HepG2 (cell line): Measurements from ENCODE around the gene STAMBPL1. TPM values are rescaled to one million over a fixed set of nuclear protein-coding genes. Genes with fewer than 3 reads are reported as not detected.

ENCODE experiments used
- ATAC-seq: fragments of 200-7000 bp; cut with Tn5 transposase; 3 replicates; pipeline ENCODE4 v1.9.1; 2020; ENCODE audit warnings: mild to moderate bottlenecking, moderate library complexity
- BruUV-seq: library from RNA; stranded (reverse); fragments of 400-500 nt; replicated peaks from 2 replicates; lab custom pipeline; 2021; lab: Mats Ljungman, UMichigan
- CTCF ChIA-PET: fragments of 300-600 bp; formaldehyde crosslinking; extraction: SDS; loops from one replicate; lab custom pipeline; 2021; ENCODE audit warnings: low total read pairs, inconsistent platforms, low intra/inter-chr PET ratio; lab: Yijun Ruan, JAX
- POLR2A ChIA-PET: fragments of 350-600 bp; sonication (Branson Sonifier 250); formaldehyde crosslinking; loops from one replicate; lab custom pipeline; 2020; ENCODE audit warnings: antibody characterized with exemption, inconsistent platforms; lab: Yijun Ruan, JAX
- DNase-seq: peaks from one replicate; pipeline ENCODE4 v3.0.0-alpha.2; 2015; ENCODE audit warnings: low spot score
- FAIRE-seq: peaks from 3 replicates; lab custom pipeline; 2011; peaks lifted over from hg19 to GRCh38; lab: Jason Lieb, UNC
- H2AFZ ChIP-seq: one replicate; pipeline ENCODE4 v1.6.1; 2011; ENCODE audit warnings: low read length, inconsistent platforms
- H3K27ac ChIP-seq: fragments of 300-600 bp; 3 replicates; pipeline ENCODE4 v1.8.0; 2011; ENCODE audit warnings: mixed run types, mild to moderate bottlenecking, mixed read lengths, low read length, inconsistent platforms; ENCODE audit not compliant: insufficient read depth; ENCODE audit errors: extremely low read length
- H3K27me3 ChIP-seq, 2 experiments: fragments of 200-600 bp in 1 of 2; 2 replicates in 1 of 2; 3 replicates in 1 of 2; pipeline versions ENCODE4 v1.6.0 to v1.8.0; 2011; ENCODE audit warnings: low read length in 2 of 2, mild to moderate bottlenecking in 2 of 2, moderate library complexity in 2 of 2, inconsistent platforms in 1 of 2; ENCODE audit not compliant: insufficient read depth in 2 of 2, control insufficient read depth in 1 of 2
- H3K36me3 ChIP-seq, 2 experiments: fragments of 200-600 bp in 1 of 2; replicated peaks in 1 of 2; 2 replicates in 1 of 2; 3 replicates in 1 of 2; pipeline versions ENCODE4 v1.5.1 to v1.8.0; 2011; ENCODE audit warnings: low read length in 2 of 2, inconsistent platforms in 1 of 2; ENCODE audit not compliant: insufficient read depth in 2 of 2, control insufficient read depth in 1 of 2
- H3K4me1 ChIP-seq: 2 replicates; pipeline ENCODE4 v1.5.1; 2012; ENCODE audit warnings: low read length, inconsistent platforms; ENCODE audit not compliant: insufficient read depth
- H3K4me2 ChIP-seq: 2 replicates; pipeline ENCODE4 v1.6.0; 2011; ENCODE audit warnings: low read depth, low read length, inconsistent platforms
- H3K4me3 ChIP-seq, 3 experiments: fragments of 200-600 bp in 1 of 3; sonication (generic), shearing (Covaris generic) in 1 of 3; replicated peaks in 1 of 3; 2 replicates each; pipeline ENCODE4 v1.5.1; 2011 to 2016; ENCODE audit warnings: low read length in 3 of 3, inconsistent platforms in 2 of 3, low read depth in 2 of 3, mild to moderate bottlenecking in 2 of 3, control low read depth in 1 of 3, mixed read lengths in 1 of 3; ENCODE audit not compliant: insufficient read depth in 1 of 3
- H3K79me2 ChIP-seq: one replicate; pipeline ENCODE4 v1.6.1; 2011; ENCODE audit warnings: low read length, inconsistent platforms; ENCODE audit not compliant: insufficient read depth
- H3K9ac ChIP-seq: 2 replicates; pipeline ENCODE4 v1.6.0; 2011; ENCODE audit warnings: mild to moderate bottlenecking, low read depth, low read length, inconsistent platforms; ENCODE audit not compliant: insufficient read depth
- H3K9me3 ChIP-seq: 2 replicates; pipeline ENCODE4 v1.5.1; 2012; ENCODE audit warnings: mild to moderate bottlenecking, low read length
- H4K20me1 ChIP-seq: 2 replicates; pipeline ENCODE4 v1.6.0; 2011; ENCODE audit warnings: inconsistent platforms, mild to moderate bottlenecking, low read length, moderate library complexity; ENCODE audit not compliant: insufficient read depth
- KDM5B ChIP-seq: sonication (generic); formaldehyde crosslinking; IDR thresholded peaks from 2 replicates; pipeline ENCODE4 v1.4.0; 2020; ENCODE audit warnings: missing genetic modification reagents, mild to moderate bottlenecking, borderline replicate concordance
- MED8 ChIP-seq: sonication (generic); formaldehyde crosslinking; IDR thresholded peaks from 2 replicates; pipeline ENCODE4 v1.8.1; 2023; ENCODE audit warnings: mild to moderate bottlenecking, missing genetic modification reagents; ENCODE audit not compliant: insufficient replicate concordance
- NBN ChIP-seq: fragments of 450-650 bp; conservative IDR thresholded peaks from 2 replicates; pipeline ENCODE4 v1.6.1; 2017
- NCOA2 ChIP-seq: sonication (generic); formaldehyde crosslinking; IDR thresholded peaks from 2 replicates; pipeline ENCODE4 v1.8.0; 2022; ENCODE audit warnings: inconsistent platforms
- NPAS2 ChIP-seq: sonication (generic); formaldehyde crosslinking; IDR thresholded peaks from 2 replicates; pipeline ENCODE4 v1.8.0; 2022; ENCODE audit warnings: mild to moderate bottlenecking, missing genetic modification reagents, borderline replicate concordance
- NR2F2 ChIP-seq: IDR thresholded peaks from 2 replicates; pipeline ENCODE4 v1.6.1; 2012; ENCODE audit warnings: low read depth, inconsistent platforms, borderline replicate concordance
- TEAD2 ChIP-seq: sonication (generic); formaldehyde crosslinking; IDR thresholded peaks from 2 replicates; pipeline ENCODE4 v1.9.0; 2021; ENCODE audit warnings: missing genetic modification reagents
- ZBTB3 ChIP-seq: sonication (generic); formaldehyde crosslinking; IDR thresholded peaks from 2 replicates; pipeline ENCODE4 v1.4.0; 2020; ENCODE audit warnings: low read depth, mild to moderate bottlenecking, moderate library complexity, missing genetic modification reagents, borderline replicate concordance
- ZNF317 ChIP-seq: sonication (generic); formaldehyde crosslinking; IDR thresholded peaks from 2 replicates; pipeline ENCODE4 v1.5.0; 2020; ENCODE audit warnings: mild to moderate bottlenecking, missing genetic modification reagents
- WGBS: methylation state at CpG from one replicate; pipeline ENCODE4 v1.1.6; 2017; ENCODE audit warnings: low lambda C conversion rate; 5-methylcytosine and 5-hydroxymethylcytosine counted together
- in situ Hi-C: cut with HindIII; loops from 2 replicates; pipeline ENCODE4 v1.10.0; 2017; ENCODE audit warnings: low pct_unique_long_range_greater_than_20kb; ENCODE audit not compliant: extremely low pct_ligation_motif_present
- intact Hi-C: fragments of 100-400 bp; cut with micrococcal nuclease; formaldehyde crosslinking; loops from one replicate; pipeline ENCODE4 v1.10.0; 2022; ENCODE audit not compliant: unreplicated experiment
- polyA plus RNA-seq, 8 experiments: library from polyadenylated mRNA; depleted of rRNA in 3 of 8; stranded (reverse) in 7 of 8; unstranded in 1 of 8; fragments of >200 nt; fragmentation: Illumina TruSeq in 4 of 8; extraction: Trizol in 4 of 8; gene quantifications; 2 replicates each; pipeline versions ENCODE4 v1.2.1 to v1.2.3, GENCODE V29; 2011 to 2016; ENCODE audit warnings: low read depth in 4 of 8, missing spikeins in 1 of 8, mixed read lengths in 1 of 8; ENCODE audit not compliant: insufficient read depth in 1 of 8
- total RNA-seq, 5 experiments: library from RNA; depleted of rRNA; stranded (reverse); fragments of >200 nt; fragmentation: Illumina TruSeq; extraction: Trizol; gene quantifications; 2 replicates each; pipeline ENCODE4 v1.2.3, GENCODE V29; 2016; ENCODE audit warnings: low read depth in 1 of 5
- TF ChIP-seq, protein P1 (sequence below): sonication (generic); formaldehyde crosslinking; IDR thresholded peaks from 2 replicates; pipeline ENCODE4 v1.9.0; 2022; ENCODE audit warnings: low read depth, missing genetic modification reagents
- TF ChIP-seq, protein P2 (sequence below): sonication (generic); formaldehyde crosslinking; IDR thresholded peaks from 2 replicates; pipeline ENCODE4 v1.4.0; 2020; ENCODE audit warnings: missing genetic modification reagents, borderline replicate concordance
- TF ChIP-seq, protein P3 (sequence below): sonication (generic); formaldehyde crosslinking; IDR thresholded peaks from 2 replicates; pipeline ENCODE4 v1.5.0; 2020; ENCODE audit warnings: mild to moderate bottlenecking, missing genetic modification reagents

The STAMBPL1 gene
- total and polyA plus RNA-seq, 2 of the 13 experiments (the other 11 are each of a cell fraction or from before 2014, with no cell fraction given), result 1.4 to 1.5 TPM

DNA sequence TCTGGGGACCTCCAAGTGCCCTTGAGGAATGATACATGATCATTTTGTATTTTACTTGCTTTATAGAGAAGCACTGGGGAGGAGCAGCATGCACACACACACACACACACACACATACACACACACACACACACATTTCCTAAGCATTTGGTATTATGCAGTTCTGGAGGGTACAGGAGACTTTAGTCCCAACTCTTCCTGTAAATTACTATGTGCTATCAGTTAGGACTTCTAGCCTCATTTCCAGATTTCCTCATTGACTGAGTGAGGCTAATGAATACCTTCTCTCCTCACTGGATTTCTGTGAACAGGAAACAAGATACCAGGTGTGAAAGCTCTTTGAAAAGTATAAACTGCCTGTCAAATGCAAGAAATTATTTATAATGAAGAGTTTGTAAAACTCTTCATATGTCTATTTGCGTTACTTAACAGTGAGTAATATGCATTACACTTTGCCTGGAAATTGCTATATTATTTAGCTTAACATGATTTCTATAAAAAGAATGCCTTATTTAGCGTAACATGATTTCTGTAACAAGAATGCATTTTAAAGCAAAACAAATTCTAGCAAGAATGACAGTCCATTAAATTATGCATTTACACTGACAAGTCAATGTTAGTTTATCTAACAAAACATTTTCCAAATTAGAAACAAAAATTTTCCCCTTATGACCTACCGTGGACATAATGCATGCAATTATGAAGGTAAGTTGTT is 38.3 kb downstream of the STAMBPL1 start:
- CTCF ChIA-PET, result no interaction called here
- POLR2A ChIA-PET, result no interaction called here
- no peak overlapping the region for H3K4me3 ChIP-seq
- 82% methylated on average over 3 of the region's 3 CpGs for WGBS
- no peaks in the 10 kb centered on the region for H3K27me3 ChIP-seq
- no peaks in the 10 kb centered on the region for H3K4me1 ChIP-seq
- TF ChIP-seq TEAD2 (CRISPR knock-in tag) (no peak), ZNF317 (CRISPR knock-in tag) (no peak), ZBTB3 (CRISPR knock-in tag) (no peak), NPAS2 (no peak), NR2F2 (no peak)
- TF ChIP-seq, protein P1, sequence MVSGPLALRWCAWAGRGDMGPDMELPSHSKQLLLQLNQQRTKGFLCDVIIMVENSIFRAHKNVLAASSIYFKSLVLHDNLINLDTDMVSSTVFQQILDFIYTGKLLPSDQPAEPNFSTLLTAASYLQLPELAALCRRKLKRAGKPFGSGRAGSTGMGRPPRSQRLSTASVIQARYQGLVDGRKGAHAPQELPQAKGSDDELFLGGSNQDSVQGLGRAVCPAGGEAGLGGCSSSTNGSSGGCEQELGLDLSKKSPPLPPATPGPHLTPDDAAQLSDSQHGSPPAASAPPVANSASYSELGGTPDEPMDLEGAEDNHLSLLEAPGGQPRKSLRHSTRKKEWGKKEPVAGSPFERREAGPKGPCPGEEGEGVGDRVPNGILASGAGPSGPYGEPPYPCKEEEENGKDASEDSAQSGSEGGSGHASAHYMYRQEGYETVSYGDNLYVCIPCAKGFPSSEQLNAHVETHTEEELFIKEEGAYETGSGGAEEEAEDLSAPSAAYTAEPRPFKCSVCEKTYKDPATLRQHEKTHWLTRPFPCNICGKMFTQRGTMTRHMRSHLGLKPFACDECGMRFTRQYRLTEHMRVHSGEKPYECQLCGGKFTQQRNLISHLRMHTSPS (CRISPR knock-in tag), result no peak
- no peaks in the 10 kb centered on the region for H3K9me3 ChIP-seq
- H3K79me2 ChIP-seq, result no peaks in the 10 kb centered on the region
- H3K9ac ChIP-seq, result no peak overlapping the region
- no TSS peak for BruUV-seq
- H2AFZ ChIP-seq, result no peak overlapping the region
- no peak for DNase-seq
- intact Hi-C loops, result no loop called here
- no peaks in the 10 kb centered on the region for H4K20me1 ChIP-seq
- in situ Hi-C loops, result no loop called here
- ATAC-seq, result no peak
- no peak for FAIRE-seq
- no peaks in the 10 kb centered on the region for H3K36me3 ChIP-seq
- no peak overlapping the region for H3K27ac ChIP-seq
- no peak overlapping the region for H3K4me2 ChIP-seq

DNA sequence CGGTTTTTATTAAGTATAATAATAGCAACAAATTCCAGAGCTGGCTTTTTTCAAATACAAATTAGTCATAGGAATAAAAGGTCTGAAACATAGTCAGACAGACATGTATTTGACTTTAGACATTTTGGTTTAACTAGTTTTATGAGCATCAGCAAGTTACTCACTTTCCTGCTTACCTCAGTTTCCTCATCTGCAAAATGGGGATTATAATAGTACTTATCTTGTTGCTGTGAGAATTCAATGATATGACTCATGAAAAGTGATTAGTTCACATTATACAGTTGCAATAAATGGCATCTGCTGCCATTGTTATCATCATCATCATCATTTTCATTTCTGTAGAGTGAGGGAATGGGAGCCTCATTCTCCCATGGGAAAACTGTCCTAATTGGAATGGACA is 39.0 kb downstream of the STAMBPL1 start:
- in situ Hi-C loops, result no loop called here
- no peaks in the 10 kb centered on the region for H3K36me3 ChIP-seq
- no peak for DNase-seq
- no peak overlapping the region for H3K4me2 ChIP-seq
- 26% methylated on average over 1 of the region's 1 CpG for WGBS
- ATAC-seq, result no peak
- CTCF ChIA-PET, result no interaction called here
- no peak overlapping the region for H2AFZ ChIP-seq
- intact Hi-C loops, result no loop called here
- H3K4me3 ChIP-seq, result no peak overlapping the region
- H3K4me1 ChIP-seq, result no peaks in the 10 kb centered on the region
- H3K79me2 ChIP-seq, result no peaks in the 10 kb centered on the region
- H3K9me3 ChIP-seq, result no peaks in the 10 kb centered on the region
- H3K9ac ChIP-seq, result no peak overlapping the region
- no TSS peak for BruUV-seq
- no peaks in the 10 kb centered on the region for H3K27me3 ChIP-seq
- H3K27ac ChIP-seq, result no peak overlapping the region
- POLR2A ChIA-PET, result no interaction called here
- H4K20me1 ChIP-seq, result no peaks in the 10 kb centered on the region
- no peak for FAIRE-seq
- TF ChIP-seq NBN (no peak), MED8 (CRISPR knock-in tag) (no peak), KDM5B (CRISPR knock-in tag) (no peak), NCOA2 (CRISPR knock-in tag) (no peak)
- TF ChIP-seq, protein P2, sequence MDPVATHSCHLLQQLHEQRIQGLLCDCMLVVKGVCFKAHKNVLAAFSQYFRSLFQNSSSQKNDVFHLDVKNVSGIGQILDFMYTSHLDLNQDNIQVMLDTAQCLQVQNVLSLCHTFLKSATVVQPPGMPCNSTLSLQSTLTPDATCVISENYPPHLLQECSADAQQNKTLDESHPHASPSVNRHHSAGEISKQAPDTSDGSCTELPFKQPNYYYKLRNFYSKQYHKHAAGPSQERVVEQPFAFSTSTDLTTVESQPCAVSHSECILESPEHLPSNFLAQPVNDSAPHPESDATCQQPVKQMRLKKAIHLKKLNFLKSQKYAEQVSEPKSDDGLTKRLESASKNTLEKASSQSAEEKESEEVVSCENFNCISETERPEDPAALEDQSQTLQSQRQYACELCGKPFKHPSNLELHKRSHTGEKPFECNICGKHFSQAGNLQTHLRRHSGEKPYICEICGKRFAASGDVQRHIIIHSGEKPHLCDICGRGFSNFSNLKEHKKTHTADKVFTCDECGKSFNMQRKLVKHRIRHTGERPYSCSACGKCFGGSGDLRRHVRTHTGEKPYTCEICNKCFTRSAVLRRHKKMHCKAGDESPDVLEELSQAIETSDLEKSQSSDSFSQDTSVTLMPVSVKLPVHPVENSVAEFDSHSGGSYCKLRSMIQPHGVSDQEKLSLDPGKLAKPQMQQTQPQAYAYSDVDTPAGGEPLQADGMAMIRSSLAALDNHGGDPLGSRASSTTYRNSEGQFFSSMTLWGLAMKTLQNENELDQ (CRISPR knock-in tag), result no peak
- TF ChIP-seq, protein P3, sequence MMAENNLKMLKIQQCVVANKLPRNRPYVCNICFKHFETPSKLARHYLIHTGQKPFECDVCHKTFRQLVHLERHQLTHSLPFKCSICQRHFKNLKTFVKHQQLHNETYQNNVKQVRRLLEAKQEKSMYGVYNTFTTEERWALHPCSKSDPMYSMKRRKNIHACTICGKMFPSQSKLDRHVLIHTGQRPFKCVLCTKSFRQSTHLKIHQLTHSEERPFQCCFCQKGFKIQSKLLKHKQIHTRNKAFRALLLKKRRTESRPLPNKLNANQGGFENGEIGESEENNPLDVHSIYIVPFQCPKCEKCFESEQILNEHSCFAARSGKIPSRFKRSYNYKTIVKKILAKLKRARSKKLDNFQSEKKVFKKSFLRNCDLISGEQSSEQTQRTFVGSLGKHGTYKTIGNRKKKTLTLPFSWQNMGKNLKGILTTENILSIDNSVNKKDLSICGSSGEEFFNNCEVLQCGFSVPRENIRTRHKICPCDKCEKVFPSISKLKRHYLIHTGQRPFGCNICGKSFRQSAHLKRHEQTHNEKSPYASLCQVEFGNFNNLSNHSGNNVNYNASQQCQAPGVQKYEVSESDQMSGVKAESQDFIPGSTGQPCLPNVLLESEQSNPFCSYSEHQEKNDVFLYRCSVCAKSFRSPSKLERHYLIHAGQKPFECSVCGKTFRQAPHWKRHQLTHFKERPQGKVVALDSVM (CRISPR knock-in tag), result no peak
